OCI-LY3 (cell line): ENCODE measurements around the gene RORC.

Source experiments
- CTCF ChIP-seq: fragments of 200-600, 300-600 bp; sonication (generic); IDR thresholded peaks from 2 replicates; pipeline ENCODE4 v1.5.1; 2014; ENCODE audit warnings: antibody characterized with exemption, low read length, low read depth
- EZH2phosphoT487 ChIP-seq: fragments of 200-600 bp; shearing (Covaris generic); IDR thresholded peaks from 2 replicates; pipeline ENCODE4 v1.6.1; 2018; ENCODE audit warnings: antibody characterized with exemption, mixed run types, low read depth

DNA sequence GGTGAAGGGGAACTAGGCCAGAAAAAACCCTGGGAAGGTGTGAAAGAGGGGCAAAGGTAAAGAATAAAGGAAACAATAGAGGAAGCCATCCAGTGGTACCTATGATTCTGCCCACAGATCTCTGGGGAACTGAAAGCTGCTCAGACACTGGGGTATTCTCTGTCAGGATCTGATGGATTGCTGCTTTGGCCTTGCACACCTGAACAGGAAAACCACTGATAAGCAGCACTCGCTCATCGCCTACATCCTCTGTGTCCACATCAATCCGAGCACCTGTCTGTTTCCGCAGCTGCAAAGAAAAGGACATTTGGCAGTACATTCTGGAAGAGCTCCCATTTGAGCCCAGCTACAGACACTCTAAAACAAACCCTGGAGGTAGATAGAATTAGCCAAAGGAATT, 51.8 kb downstream of the RORC start:
- TF ChIP-seq CTCF (no peak), EZH2phosphoT487 (no peak)
